Bone marrow (tissue), 2 donors: Measurements from ENCODE around the gene C1orf198.

Source experiments
- DNase-seq, 2 donors: peaks; one replicate each; lab custom pipeline; 2025; lab: John Stamatoyannopoulos, UW

C1orf198 gene

GRCh38 chr1:230809256-230809990 is 58.9 kb downstream of the C1orf198 start:
- no peak for DNase-seq

GRCh38 chr1:230808281-230808872 is 59.9 kb downstream of the C1orf198 start:
- DNase-seq: no peak

- DNase-seq: no peak
Observed at GRCh38 chr1:230807561-230808280, 60.6 kb downstream of the C1orf198 start.

- no peak for DNase-seq
Observed at GRCh38 chr1:230807029-230807428, 61.3 kb downstream of the C1orf198 start.

- DNase-seq: no peak
Observed at GRCh38 chr1:230806552-230806951, 61.8 kb downstream of the C1orf198 start.

GRCh38 chr1:230804396-230804795 is 63.9 kb downstream of the C1orf198 start:
- no peak for DNase-seq

- DNase-seq: no peak
Observed at GRCh38 chr1:230800891-230801840, 67.2 kb downstream of the C1orf198 start.

GRCh38 chr1:230798491-230798890 is 69.8 kb downstream of the C1orf198 start:
- no peak for DNase-seq

- DNase-seq: no peak
Observed at GRCh38 chr1:230797942-230798365, 70.4 kb downstream of the C1orf198 start.

- no peak for DNase-seq
Observed at GRCh38 chr1:230797376-230797920, 70.9 kb downstream of the C1orf198 start.

- no peak for DNase-seq
Observed at GRCh38 chr1:230796626-230797025, 71.7 kb downstream of the C1orf198 start.

- DNase-seq: no peak
Observed at GRCh38 chr1:230794871-230795605, 73.3 kb downstream of the C1orf198 start.

- no peak for DNase-seq
Observed at GRCh38 chr1:230794431-230794830, 73.9 kb downstream of the C1orf198 start.

- DNase-seq: no peak
Observed at GRCh38 chr1:230793463-230793745, 74.9 kb downstream of the C1orf198 start.

- no peak for DNase-seq
Observed at GRCh38 chr1:230792691-230793462, 75.4 kb downstream of the C1orf198 start.

- no peak for DNase-seq
Observed at GRCh38 chr1:230791986-230792564, 76.2 kb downstream of the C1orf198 start.

GRCh38 chr1:230790026-230790425 is 78.3 kb downstream of the C1orf198 start:
- DNase-seq: no peak

- no peak for DNase-seq
Observed at GRCh38 chr1:230788561-230789275, 79.6 kb downstream of the C1orf198 start.

- no peak for DNase-seq
Observed at GRCh38 chr1:230787471-230787870, 80.8 kb downstream of the C1orf198 start.
